K562 (cell line): ENCODE data around the gene FSTL1. TPM values are rescaled to one million over a fixed set of nuclear protein-coding genes. Genes with fewer than 3 reads are reported as not detected.

ENCODE experiments used
- PML ChIP-seq: IDR thresholded peaks from 2 replicates; pipeline ENCODE4 v1.6.1; 2012; ENCODE audit warnings: low read length, inconsistent platforms
- SRF ChIP-seq, 2 experiments: fragments of 250-450, 450-650 bp in 1 of 2; sonication (Bioruptor Pico) in 1 of 2; sonication (generic) in 1 of 2; formaldehyde crosslinking; IDR thresholded peaks; 2 replicates each; pipeline versions ENCODE4 v1.5.0 to v1.5.1; 2020 to 2022; ENCODE audit warnings: mild to moderate bottlenecking in 1 of 2, missing genetic modification reagents in 1 of 2
- polyA plus RNA-seq, 8 experiments: library from polyadenylated mRNA; depleted of rRNA in 4 of 8; stranded (reverse) in 5 of 8; unstranded in 3 of 8; fragments of >200 nt; fragmentation: Nextera tagmentation in 2 of 8; fragmentation: Illumina TruSeq in 1 of 8; extraction: Ambion mirVana in 2 of 8; extraction: Trizol in 1 of 8; gene quantifications; 2 replicates each; pipeline versions ENCODE4 v1.2.1 to v1.2.3, GENCODE V29; 2011 to 2014; ENCODE audit warnings: inconsistent platforms in 1 of 8, missing spikeins in 1 of 8
- total RNA-seq, 7 experiments: library from RNA; depleted of rRNA in 6 of 7; stranded (reverse); fragments of >200 nt in 6 of 7; fragmentation: Illumina TruSeq in 2 of 7; extraction: Trizol in 2 of 7; gene quantifications; 2 replicates each; pipeline versions ENCODE4 v1.2.1 to v1.2.3, GENCODE V29; 2011 to 2021; ENCODE audit warnings: low replicate concordance in 1 of 7
- TF ChIP-seq, protein P1 (sequence below): fragments of 450-650 bp; IDR thresholded peaks from 2 replicates; pipeline ENCODE4 v1.6.1; 2016; ENCODE audit warnings: mild to moderate bottlenecking, moderate library complexity

FSTL1 gene
- total and polyA plus RNA-seq, 9 of the 15 experiments (the other 6 are each of a cell fraction or from before 2014, with no cell fraction given) = 0.01 to 0.58 (median 0.08) TPM; not detected in 2

DNA sequence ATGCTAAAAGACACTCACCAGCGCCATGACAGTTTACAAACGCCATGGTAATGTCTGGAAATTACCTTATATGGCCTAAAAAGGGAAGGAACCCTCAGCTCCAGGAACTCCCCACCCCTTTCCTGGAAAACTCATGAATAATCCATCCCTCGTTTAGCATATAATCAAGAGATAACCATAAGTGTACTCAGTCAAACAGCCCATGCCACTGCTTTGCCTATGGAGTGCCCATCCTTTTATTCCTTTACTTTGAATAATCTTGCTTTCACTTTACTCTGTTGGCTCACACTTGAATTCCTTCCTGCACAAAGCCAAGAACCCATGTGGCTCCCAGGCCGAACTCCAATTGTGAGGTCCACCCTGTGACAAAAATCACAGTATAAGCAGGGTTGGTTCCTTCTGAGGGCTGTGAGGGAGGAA lies 19.1 kb upstream of the FSTL1 start (continued):
- TF ChIP-seq, protein P1, sequence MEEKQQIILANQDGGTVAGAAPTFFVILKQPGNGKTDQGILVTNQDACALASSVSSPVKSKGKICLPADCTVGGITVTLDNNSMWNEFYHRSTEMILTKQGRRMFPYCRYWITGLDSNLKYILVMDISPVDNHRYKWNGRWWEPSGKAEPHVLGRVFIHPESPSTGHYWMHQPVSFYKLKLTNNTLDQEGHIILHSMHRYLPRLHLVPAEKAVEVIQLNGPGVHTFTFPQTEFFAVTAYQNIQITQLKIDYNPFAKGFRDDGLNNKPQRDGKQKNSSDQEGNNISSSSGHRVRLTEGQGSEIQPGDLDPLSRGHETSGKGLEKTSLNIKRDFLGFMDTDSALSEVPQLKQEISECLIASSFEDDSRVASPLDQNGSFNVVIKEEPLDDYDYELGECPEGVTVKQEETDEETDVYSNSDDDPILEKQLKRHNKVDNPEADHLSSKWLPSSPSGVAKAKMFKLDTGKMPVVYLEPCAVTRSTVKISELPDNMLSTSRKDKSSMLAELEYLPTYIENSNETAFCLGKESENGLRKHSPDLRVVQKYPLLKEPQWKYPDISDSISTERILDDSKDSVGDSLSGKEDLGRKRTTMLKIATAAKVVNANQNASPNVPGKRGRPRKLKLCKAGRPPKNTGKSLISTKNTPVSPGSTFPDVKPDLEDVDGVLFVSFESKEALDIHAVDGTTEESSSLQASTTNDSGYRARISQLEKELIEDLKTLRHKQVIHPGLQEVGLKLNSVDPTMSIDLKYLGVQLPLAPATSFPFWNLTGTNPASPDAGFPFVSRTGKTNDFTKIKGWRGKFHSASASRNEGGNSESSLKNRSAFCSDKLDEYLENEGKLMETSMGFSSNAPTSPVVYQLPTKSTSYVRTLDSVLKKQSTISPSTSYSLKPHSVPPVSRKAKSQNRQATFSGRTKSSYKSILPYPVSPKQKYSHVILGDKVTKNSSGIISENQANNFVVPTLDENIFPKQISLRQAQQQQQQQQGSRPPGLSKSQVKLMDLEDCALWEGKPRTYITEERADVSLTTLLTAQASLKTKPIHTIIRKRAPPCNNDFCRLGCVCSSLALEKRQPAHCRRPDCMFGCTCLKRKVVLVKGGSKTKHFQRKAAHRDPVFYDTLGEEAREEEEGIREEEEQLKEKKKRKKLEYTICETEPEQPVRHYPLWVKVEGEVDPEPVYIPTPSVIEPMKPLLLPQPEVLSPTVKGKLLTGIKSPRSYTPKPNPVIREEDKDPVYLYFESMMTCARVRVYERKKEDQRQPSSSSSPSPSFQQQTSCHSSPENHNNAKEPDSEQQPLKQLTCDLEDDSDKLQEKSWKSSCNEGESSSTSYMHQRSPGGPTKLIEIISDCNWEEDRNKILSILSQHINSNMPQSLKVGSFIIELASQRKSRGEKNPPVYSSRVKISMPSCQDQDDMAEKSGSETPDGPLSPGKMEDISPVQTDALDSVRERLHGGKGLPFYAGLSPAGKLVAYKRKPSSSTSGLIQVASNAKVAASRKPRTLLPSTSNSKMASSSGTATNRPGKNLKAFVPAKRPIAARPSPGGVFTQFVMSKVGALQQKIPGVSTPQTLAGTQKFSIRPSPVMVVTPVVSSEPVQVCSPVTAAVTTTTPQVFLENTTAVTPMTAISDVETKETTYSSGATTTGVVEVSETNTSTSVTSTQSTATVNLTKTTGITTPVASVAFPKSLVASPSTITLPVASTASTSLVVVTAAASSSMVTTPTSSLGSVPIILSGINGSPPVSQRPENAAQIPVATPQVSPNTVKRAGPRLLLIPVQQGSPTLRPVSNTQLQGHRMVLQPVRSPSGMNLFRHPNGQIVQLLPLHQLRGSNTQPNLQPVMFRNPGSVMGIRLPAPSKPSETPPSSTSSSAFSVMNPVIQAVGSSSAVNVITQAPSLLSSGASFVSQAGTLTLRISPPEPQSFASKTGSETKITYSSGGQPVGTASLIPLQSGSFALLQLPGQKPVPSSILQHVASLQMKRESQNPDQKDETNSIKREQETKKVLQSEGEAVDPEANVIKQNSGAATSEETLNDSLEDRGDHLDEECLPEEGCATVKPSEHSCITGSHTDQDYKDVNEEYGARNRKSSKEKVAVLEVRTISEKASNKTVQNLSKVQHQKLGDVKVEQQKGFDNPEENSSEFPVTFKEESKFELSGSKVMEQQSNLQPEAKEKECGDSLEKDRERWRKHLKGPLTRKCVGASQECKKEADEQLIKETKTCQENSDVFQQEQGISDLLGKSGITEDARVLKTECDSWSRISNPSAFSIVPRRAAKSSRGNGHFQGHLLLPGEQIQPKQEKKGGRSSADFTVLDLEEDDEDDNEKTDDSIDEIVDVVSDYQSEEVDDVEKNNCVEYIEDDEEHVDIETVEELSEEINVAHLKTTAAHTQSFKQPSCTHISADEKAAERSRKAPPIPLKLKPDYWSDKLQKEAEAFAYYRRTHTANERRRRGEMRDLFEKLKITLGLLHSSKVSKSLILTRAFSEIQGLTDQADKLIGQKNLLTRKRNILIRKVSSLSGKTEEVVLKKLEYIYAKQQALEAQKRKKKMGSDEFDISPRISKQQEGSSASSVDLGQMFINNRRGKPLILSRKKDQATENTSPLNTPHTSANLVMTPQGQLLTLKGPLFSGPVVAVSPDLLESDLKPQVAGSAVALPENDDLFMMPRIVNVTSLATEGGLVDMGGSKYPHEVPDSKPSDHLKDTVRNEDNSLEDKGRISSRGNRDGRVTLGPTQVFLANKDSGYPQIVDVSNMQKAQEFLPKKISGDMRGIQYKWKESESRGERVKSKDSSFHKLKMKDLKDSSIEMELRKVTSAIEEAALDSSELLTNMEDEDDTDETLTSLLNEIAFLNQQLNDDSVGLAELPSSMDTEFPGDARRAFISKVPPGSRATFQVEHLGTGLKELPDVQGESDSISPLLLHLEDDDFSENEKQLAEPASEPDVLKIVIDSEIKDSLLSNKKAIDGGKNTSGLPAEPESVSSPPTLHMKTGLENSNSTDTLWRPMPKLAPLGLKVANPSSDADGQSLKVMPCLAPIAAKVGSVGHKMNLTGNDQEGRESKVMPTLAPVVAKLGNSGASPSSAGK = no peak
- peak; percentile 76 to 96; a peak in 3 of 4 replicates for TF ChIP-seq SRF (CRISPR knock-in tag; IDR thresholded peaks at IDR 0.05)
- peak; percentile 62; the same call in 1 of the 2 replicates for TF ChIP-seq PML
